PC-3 (cell line): Measurements from ENCODE around the gene HSH2D. TPM values are rescaled to one million over a fixed set of nuclear protein-coding genes. Genes with fewer than 3 reads are reported as not detected.

Experiments
- ATAC-seq: fragments of 200-7000 bp; cut with Tn5 transposase; 2 replicates; pipeline ENCODE4 v1.9.1; 2020; ENCODE audit warnings: mild to moderate bottlenecking, moderate library complexity
- BruUV-seq: library from RNA; stranded (reverse); fragments of 400-500 nt; replicated peaks from 2 replicates; lab custom pipeline; 2021; lab: Mats Ljungman, UMichigan
- CTCF ChIA-PET: fragments of 300-600 bp; sonication (Branson Sonifier 250); formaldehyde crosslinking; loops from one replicate; lab custom pipeline; 2022; ENCODE audit warnings: antibody characterized with exemption; lab: Charles Lee
- POLR2A ChIA-PET: fragments of 300-600 bp; sonication (Branson Sonifier 250); formaldehyde crosslinking; loops from one replicate; lab custom pipeline; 2022; ENCODE audit warnings: antibody characterized with exemption; ENCODE audit not compliant: unreplicated experiment; lab: Charles Lee
- DNase-seq: peaks from one replicate; pipeline ENCODE4 v3.0.0-alpha.2; 2015
- H2AFZ ChIP-seq: fragments of 300-600 bp; sonication (generic); 2 replicates; pipeline ENCODE4 v1.6.0; 2016; ENCODE audit warnings: antibody characterized with exemption, low read length
- H3F3A ChIP-seq: fragments of 300-600 bp; sonication (generic); one replicate; pipeline ENCODE4 v1.6.0; 2017; ENCODE audit warnings: antibody characterized with exemption, low read length, control low read depth, mild to moderate bottlenecking; ENCODE audit not compliant: unreplicated experiment
- H3K27ac ChIP-seq: fragments of 300-600 bp; sonication (generic); 2 replicates; pipeline ENCODE4 v1.5.1; 2016; ENCODE audit warnings: mild to moderate bottlenecking, low read length
- H3K27me3 ChIP-seq: fragments of 300-600 bp; sonication (generic); 2 replicates; pipeline ENCODE4 v1.6.1; 2016; ENCODE audit warnings: low read length, mixed read lengths
- H3K36me3 ChIP-seq: fragments of 300-600 bp; sonication (generic); 2 replicates; pipeline ENCODE4 v1.6.1; 2016; ENCODE audit warnings: low read depth, mixed run types, low read length, mixed read lengths
- H3K4me1 ChIP-seq: fragments of 300-600 bp; sonication (generic); 2 replicates; pipeline ENCODE4 v1.5.1; 2016; ENCODE audit warnings: low read length; ENCODE audit not compliant: insufficient read depth
- H3K4me2 ChIP-seq: fragments of 300-600 bp; sonication (generic); 2 replicates; pipeline ENCODE4 v1.6.0; 2016; ENCODE audit warnings: low read length
- H3K4me3 ChIP-seq: fragments of 300-600 bp; sonication (generic); 2 replicates; pipeline ENCODE4 v1.5.1; 2016; ENCODE audit warnings: mild to moderate bottlenecking, low read length, mixed read lengths
- H3K79me2 ChIP-seq: fragments of 300-600 bp; sonication (generic); 2 replicates; pipeline ENCODE4 v1.6.1; 2017; ENCODE audit warnings: low read length, mixed read lengths
- H3K9ac ChIP-seq: fragments of 300-600 bp; sonication (generic); 2 replicates; pipeline ENCODE4 v1.6.0; 2016; ENCODE audit warnings: mild to moderate bottlenecking, low read length
- H3K9me2 ChIP-seq: fragments of 300-600 bp; sonication (generic); replicated peaks from 2 replicates; pipeline ENCODE4 v1.6.1; 2016; ENCODE audit warnings: mixed run types, low read length, mixed read lengths
- H3K9me3 ChIP-seq: fragments of 300-600 bp; sonication (generic); 2 replicates; pipeline ENCODE4 v1.6.1; 2016; ENCODE audit warnings: low read length, mixed read lengths
- H4K20me1 ChIP-seq: fragments of 300-600 bp; sonication (generic); 2 replicates; pipeline ENCODE4 v1.6.1; 2016; ENCODE audit warnings: low read length, mixed read lengths
- EZH2 ChIP-seq: fragments of 300-600 bp; sonication (generic); IDR thresholded peaks from one replicate; pipeline ENCODE4 v1.6.1; 2017; ENCODE audit warnings: antibody characterized with exemption, mild to moderate bottlenecking, low read length; ENCODE audit not compliant: unreplicated experiment
- EZH2phosphoT487 ChIP-seq: fragments of 300-600 bp; sonication (generic); IDR thresholded peaks from 2 replicates; pipeline ENCODE4 v1.6.1; 2018; ENCODE audit warnings: mild to moderate bottlenecking, antibody characterized with exemption, low read length, borderline replicate concordance
- intact Hi-C: fragments of 100-400 bp; cut with micrococcal nuclease; formaldehyde crosslinking; loops from 2 replicates; pipeline ENCODE4 v1.9.0; 2023
- total RNA-seq: library from RNA; depleted of rRNA; stranded (reverse); fragments of >200 nt; gene quantifications from 2 replicates; pipeline ENCODE4 v1.2.3, GENCODE V29; 2014
- TF ChIP-seq, protein P1 (sequence below): fragments of 300-600 bp; sonication (generic); conservative IDR thresholded peaks from 2 replicates; pipeline ENCODE4 v1.5.1; 2017; ENCODE audit warnings: antibody characterized with exemption, low read depth, mild to moderate bottlenecking, low read length

Gene HSH2D
- total RNA-seq, 1 experiment from 2014 or later = 14.5 TPM

- Histone ChIP-seq H3K27ac (no peak overlapping the region), H3K27me3 (no peaks in the 10 kb centered on the region), H3K4me2 (no peak overlapping the region), H3F3A (no peaks in the 10 kb centered on the region), H3K36me3 (peaks cover 8% of the 10 kb centered on the region; the same call in 1 of the 2 replicates), H3K4me3 (no peak overlapping the region), H3K9me3 (no peaks in the 10 kb centered on the region), H3K79me2 (no peaks in the 10 kb centered on the region), H2AFZ (no peak overlapping the region), H3K9ac (no peak overlapping the region), H3K9me2 (no peaks in the 10 kb centered on the region), H3K4me1 (no peaks in the 10 kb centered on the region), H4K20me1 (no peaks in the 10 kb centered on the region)
- no TSS peak for BruUV-seq
- POLR2A ChIA-PET = no interaction called here
- intact Hi-C loops = no loop called here
- DNase-seq (no peak), ATAC-seq (no peak)
- TF ChIP-seq EZH2 (no peak), EZH2phosphoT487 (no peak)
- TF ChIP-seq, protein P1, sequence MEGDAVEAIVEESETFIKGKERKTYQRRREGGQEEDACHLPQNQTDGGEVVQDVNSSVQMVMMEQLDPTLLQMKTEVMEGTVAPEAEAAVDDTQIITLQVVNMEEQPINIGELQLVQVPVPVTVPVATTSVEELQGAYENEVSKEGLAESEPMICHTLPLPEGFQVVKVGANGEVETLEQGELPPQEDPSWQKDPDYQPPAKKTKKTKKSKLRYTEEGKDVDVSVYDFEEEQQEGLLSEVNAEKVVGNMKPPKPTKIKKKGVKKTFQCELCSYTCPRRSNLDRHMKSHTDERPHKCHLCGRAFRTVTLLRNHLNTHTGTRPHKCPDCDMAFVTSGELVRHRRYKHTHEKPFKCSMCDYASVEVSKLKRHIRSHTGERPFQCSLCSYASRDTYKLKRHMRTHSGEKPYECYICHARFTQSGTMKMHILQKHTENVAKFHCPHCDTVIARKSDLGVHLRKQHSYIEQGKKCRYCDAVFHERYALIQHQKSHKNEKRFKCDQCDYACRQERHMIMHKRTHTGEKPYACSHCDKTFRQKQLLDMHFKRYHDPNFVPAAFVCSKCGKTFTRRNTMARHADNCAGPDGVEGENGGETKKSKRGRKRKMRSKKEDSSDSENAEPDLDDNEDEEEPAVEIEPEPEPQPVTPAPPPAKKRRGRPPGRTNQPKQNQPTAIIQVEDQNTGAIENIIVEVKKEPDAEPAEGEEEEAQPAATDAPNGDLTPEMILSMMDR = no peak
- CTCF ChIA-PET = no interaction called here
Measured at GRCh38 chr19:16206637-16207036, 63.2 kb downstream of the HSH2D start.

GRCh38 chr19:16207063-16207462, 63.6 kb downstream of the HSH2D start:
- BruUV-seq = no TSS peak
- H3K9me3 ChIP-seq = no peaks in the 10 kb centered on the region
- POLR2A ChIA-PET = interaction anchor here (0.8 kb wide), 1 partner anchor 10 kb away, joined by 4 read pairs; the partner anchor contains the start of gene AP1M1
- H3K27me3 ChIP-seq = no peaks in the 10 kb centered on the region
- TF ChIP-seq EZH2 (no peak), EZH2phosphoT487 (no peak)
- TF ChIP-seq, protein P1 = no peak
- ATAC-seq = no peak
- no peaks in the 10 kb centered on the region for H4K20me1 ChIP-seq
- H3F3A ChIP-seq = no peaks in the 10 kb centered on the region
- H3K4me1 ChIP-seq = no peaks in the 10 kb centered on the region
- H3K9me2 ChIP-seq = no peaks in the 10 kb centered on the region
- no peak overlapping the region for H3K27ac ChIP-seq
- no peak for DNase-seq
- no peak overlapping the region for H3K4me2 ChIP-seq
- intact Hi-C loops = no loop called here
- H3K36me3 ChIP-seq = peaks cover 8% of the 10 kb centered on the region; the same call in 1 of the 2 replicates
- CTCF ChIA-PET = interaction anchor here (0.5 kb wide), 1 partner anchor 166 kb away, joined by 3 read pairs; no protein-coding TSS in a partner anchor
- H3K79me2 ChIP-seq = no peaks in the 10 kb centered on the region
- no peak overlapping the region for H3K9ac ChIP-seq
- no peak overlapping the region for H2AFZ ChIP-seq
- H3K4me3 ChIP-seq = no peak overlapping the region

GRCh38 chr19:16207490-16208025, 64.1 kb downstream of the HSH2D start:
- no peaks in the 10 kb centered on the region for H4K20me1 ChIP-seq
- no peaks in the 10 kb centered on the region for H3K9me2 ChIP-seq
- peaks cover 8% of the 10 kb centered on the region; the same call in 1 of the 2 replicates for H3K36me3 ChIP-seq
- no peaks in the 10 kb centered on the region for H3K27me3 ChIP-seq
- no peak overlapping the region for H3K4me2 ChIP-seq
- POLR2A ChIA-PET = interaction anchor here (0.8 kb wide), 1 partner anchor 10 kb away, joined by 4 read pairs; the partner anchor contains the start of gene AP1M1
- no peaks in the 10 kb centered on the region for H3F3A ChIP-seq
- intact Hi-C loops = no loop called here
- H3K79me2 ChIP-seq = no peaks in the 10 kb centered on the region; the same call in 1 of the 2 replicates
- no peaks in the 10 kb centered on the region for H3K4me1 ChIP-seq
- H3K9ac ChIP-seq = no peak overlapping the region
- no peak overlapping the region for H3K4me3 ChIP-seq
- H3K9me3 ChIP-seq = no peaks in the 10 kb centered on the region
- CTCF ChIA-PET = interaction anchor here (0.5 kb wide), 1 partner anchor 166 kb away, joined by 3 read pairs; no protein-coding TSS in a partner anchor
- DNase-seq = no peak
- no peak overlapping the region for H3K27ac ChIP-seq
- ATAC-seq = no peak
- TF ChIP-seq EZH2phosphoT487 (no peak), EZH2 (no peak)
- TF ChIP-seq, protein P1 = no peak
- no TSS peak for BruUV-seq
- H2AFZ ChIP-seq = no peak overlapping the region
